WTC11 (cell line): ENCODE measurements around the gene LRCH4. TPM values are rescaled to one million over a fixed set of nuclear protein-coding genes. Genes with fewer than 3 reads are reported as not detected.

Experiments used
- ATAC-seq: fragments of 200-7000 bp; cut with Tn5 transposase; 2 replicates; pipeline ENCODE4 v1.10.0; 2021; ENCODE audit warnings: mild to moderate bottlenecking, moderate library complexity
- CTCF ChIA-PET: fragments of 300-600 bp; sonication (Branson Sonifier 250); formaldehyde crosslinking; loops from one replicate; lab custom pipeline; 2021; ENCODE audit warnings: antibody characterized with exemption; lab: Charles Lee
- POLR2A ChIA-PET: fragments of 350-600 bp; sonication (Branson Sonifier 250); formaldehyde crosslinking; loops from one replicate; lab custom pipeline; 2021; ENCODE audit warnings: antibody characterized with exemption; lab: Charles Lee
- DNase-seq: peaks from one replicate; pipeline ENCODE4 v3.0.0; 2021; ENCODE audit warnings: low spot score
- H3K27ac Mint-ChIP-seq: 2 replicates; pipeline ENCODE4 v1.8.0; 2021; ENCODE audit warnings: mixed read lengths
- H3K27me3 Mint-ChIP-seq: 2 replicates; pipeline ENCODE4 v1.8.0; 2021; ENCODE audit warnings: low read depth, mild to moderate bottlenecking, moderate library complexity, mixed read lengths
- H3K36me3 Mint-ChIP-seq: 2 replicates; pipeline ENCODE4 v1.8.0; 2021; ENCODE audit warnings: mixed read lengths
- H3K4me1 Mint-ChIP-seq: 2 replicates; pipeline ENCODE4 v1.8.0; 2022; ENCODE audit warnings: mixed read lengths
- H3K4me3 Mint-ChIP-seq: 2 replicates; pipeline ENCODE4 v1.8.0; 2021; ENCODE audit warnings: mild to moderate bottlenecking, moderate library complexity, mixed read lengths
- H3K9me3 Mint-ChIP-seq: 2 replicates; pipeline ENCODE4 v1.8.0; 2021; ENCODE audit warnings: mixed read lengths
- FOXP1 ChIP-seq: sonication (generic); formaldehyde crosslinking; IDR thresholded peaks from 2 replicates; pipeline ENCODE4 v1.8.0; 2022; ENCODE audit warnings: missing genetic modification reagents, mild to moderate bottlenecking, moderate library complexity, borderline replicate concordance
- KAT7 ChIP-seq: sonication (generic); formaldehyde crosslinking; IDR thresholded peaks from 2 replicates; pipeline ENCODE4 v1.8.1; 2023; ENCODE audit warnings: missing genetic modification reagents, mild to moderate bottlenecking, borderline replicate concordance
- SP1 ChIP-seq: sonication (generic); formaldehyde crosslinking; conservative IDR thresholded peaks from 2 replicates; pipeline ENCODE4 v1.8.1; 2022; ENCODE audit warnings: missing genetic modification reagents
- TEAD4 ChIP-seq: sonication (generic); formaldehyde crosslinking; IDR thresholded peaks from 2 replicates; pipeline ENCODE4 v1.8.0; 2022; ENCODE audit warnings: mild to moderate bottlenecking, missing genetic modification reagents
- ZNF416 ChIP-seq: fragments of 250-450 bp; sonication (Bioruptor Pico); IDR thresholded peaks from 2 replicates; pipeline ENCODE4 v1.9.0; 2021; ENCODE audit warnings: mild to moderate bottlenecking, inconsistent platforms
- ZNF423 ChIP-seq: fragments of 250-450 bp; sonication (Bioruptor Pico); IDR thresholded peaks from 2 replicates; pipeline ENCODE4 v2.1.2; 2022; ENCODE audit warnings: mild to moderate bottlenecking, moderate library complexity
- ZNF671 ChIP-seq: fragments of 250-450 bp; sonication (Bioruptor Pico); IDR thresholded peaks from 2 replicates; pipeline ENCODE4 v1.8.0; 2021; ENCODE audit warnings: mild to moderate bottlenecking
- total RNA-seq: library from RNA; stranded (reverse); gene quantifications from 3 replicates; pipeline ENCODE4 v1.2.3, GENCODE V29; 2021
- TF ChIP-seq, protein P1 (sequence below): sonication (generic); formaldehyde crosslinking; IDR thresholded peaks from 2 replicates; pipeline ENCODE4 v1.8.0; 2022; ENCODE audit warnings: mild to moderate bottlenecking, missing genetic modification reagents
- TF ChIP-seq, protein P2 (sequence below): sonication (generic); formaldehyde crosslinking; IDR thresholded peaks from 2 replicates; pipeline ENCODE4 v1.8.0; 2022; ENCODE audit warnings: missing genetic modification reagents
- TF ChIP-seq, protein P3 (sequence below): sonication (generic); formaldehyde crosslinking; IDR thresholded peaks from 2 replicates; pipeline ENCODE4 v1.8.1; 2022; ENCODE audit warnings: missing genetic modification reagents, borderline replicate concordance
- TF ChIP-seq, protein P4 (sequence below): sonication (generic); formaldehyde crosslinking; IDR thresholded peaks from 2 replicates; pipeline ENCODE4 v1.8.0; 2023; ENCODE audit warnings: missing genetic modification reagents
- TF ChIP-seq, protein P5 (sequence below): sonication (generic); formaldehyde crosslinking; IDR thresholded peaks from 2 replicates; pipeline ENCODE4 v1.8.0; 2023; ENCODE audit warnings: missing genetic modification reagents, mild to moderate bottlenecking, borderline replicate concordance
- TF ChIP-seq, protein P6 (sequence below): fragments of 250-450 bp; sonication (Bioruptor Pico); IDR thresholded peaks from 2 replicates; pipeline ENCODE4 v2.1.2; 2022; ENCODE audit warnings: mild to moderate bottlenecking, moderate library complexity

The LRCH4 gene
- total RNA-seq, 1 experiment from 2014 or later: 56.7 TPM

GRCh38 chr7:100614308-100614861 is 28.5 kb upstream of the LRCH4 start:
- CTCF ChIA-PET: interaction anchor here (1.0 to 2.8 kb wide), 11 partner anchors 9 to 145 kb away, joined by 3 to 37 read pairs (median 5); partner anchors contain the start of genes ACTL6B and FBXO24

DNA sequence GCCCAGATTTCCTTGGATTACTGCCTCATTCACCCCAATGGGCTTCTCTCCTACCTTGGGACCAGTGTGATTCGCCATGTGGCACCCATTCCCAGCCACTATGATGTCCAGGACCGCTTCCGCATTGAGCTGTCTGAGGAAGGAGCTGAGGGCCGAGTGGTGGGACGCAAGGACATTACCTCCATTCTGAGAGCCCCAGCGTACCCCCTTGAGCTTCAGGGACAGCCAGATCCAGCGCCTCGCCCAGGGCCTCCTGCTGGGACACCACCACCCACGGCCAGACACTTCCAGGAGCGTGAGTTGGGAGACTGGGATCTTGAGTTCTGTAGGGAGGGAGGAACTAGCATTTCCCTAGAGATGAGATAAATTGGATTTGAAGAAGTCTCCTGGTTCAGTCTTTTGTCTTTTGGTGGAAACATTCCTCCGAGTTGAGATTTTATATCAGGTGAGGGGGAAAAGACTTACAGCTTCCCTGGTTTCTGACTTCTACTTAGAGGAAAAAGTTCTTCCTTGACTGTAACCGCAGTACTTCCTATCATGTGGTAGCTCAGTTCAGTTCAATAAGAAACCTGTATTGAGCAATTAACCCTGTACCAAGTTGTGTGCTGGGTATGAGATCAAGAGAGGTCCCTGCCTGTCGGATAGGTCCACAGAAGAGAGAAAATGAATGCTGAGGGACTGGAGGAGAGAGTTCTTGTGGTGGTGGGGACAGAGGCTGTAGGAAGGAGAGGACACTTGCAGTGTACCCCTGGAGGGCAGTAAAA is 27.7 kb upstream of the LRCH4 start:
- TF ChIP-seq FOXP1 (CRISPR knock-in tag): no peak
- TF ChIP-seq ZNF671 (CRISPR knock-in tag): no peak
- TF ChIP-seq, protein P1, sequence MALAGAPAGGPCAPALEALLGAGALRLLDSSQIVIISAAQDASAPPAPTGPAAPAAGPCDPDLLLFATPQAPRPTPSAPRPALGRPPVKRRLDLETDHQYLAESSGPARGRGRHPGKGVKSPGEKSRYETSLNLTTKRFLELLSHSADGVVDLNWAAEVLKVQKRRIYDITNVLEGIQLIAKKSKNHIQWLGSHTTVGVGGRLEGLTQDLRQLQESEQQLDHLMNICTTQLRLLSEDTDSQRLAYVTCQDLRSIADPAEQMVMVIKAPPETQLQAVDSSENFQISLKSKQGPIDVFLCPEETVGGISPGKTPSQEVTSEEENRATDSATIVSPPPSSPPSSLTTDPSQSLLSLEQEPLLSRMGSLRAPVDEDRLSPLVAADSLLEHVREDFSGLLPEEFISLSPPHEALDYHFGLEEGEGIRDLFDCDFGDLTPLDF (CRISPR knock-in tag): no peak
- TF ChIP-seq ZNF423 (CRISPR knock-in tag): no peak
- TF ChIP-seq, protein P2, sequence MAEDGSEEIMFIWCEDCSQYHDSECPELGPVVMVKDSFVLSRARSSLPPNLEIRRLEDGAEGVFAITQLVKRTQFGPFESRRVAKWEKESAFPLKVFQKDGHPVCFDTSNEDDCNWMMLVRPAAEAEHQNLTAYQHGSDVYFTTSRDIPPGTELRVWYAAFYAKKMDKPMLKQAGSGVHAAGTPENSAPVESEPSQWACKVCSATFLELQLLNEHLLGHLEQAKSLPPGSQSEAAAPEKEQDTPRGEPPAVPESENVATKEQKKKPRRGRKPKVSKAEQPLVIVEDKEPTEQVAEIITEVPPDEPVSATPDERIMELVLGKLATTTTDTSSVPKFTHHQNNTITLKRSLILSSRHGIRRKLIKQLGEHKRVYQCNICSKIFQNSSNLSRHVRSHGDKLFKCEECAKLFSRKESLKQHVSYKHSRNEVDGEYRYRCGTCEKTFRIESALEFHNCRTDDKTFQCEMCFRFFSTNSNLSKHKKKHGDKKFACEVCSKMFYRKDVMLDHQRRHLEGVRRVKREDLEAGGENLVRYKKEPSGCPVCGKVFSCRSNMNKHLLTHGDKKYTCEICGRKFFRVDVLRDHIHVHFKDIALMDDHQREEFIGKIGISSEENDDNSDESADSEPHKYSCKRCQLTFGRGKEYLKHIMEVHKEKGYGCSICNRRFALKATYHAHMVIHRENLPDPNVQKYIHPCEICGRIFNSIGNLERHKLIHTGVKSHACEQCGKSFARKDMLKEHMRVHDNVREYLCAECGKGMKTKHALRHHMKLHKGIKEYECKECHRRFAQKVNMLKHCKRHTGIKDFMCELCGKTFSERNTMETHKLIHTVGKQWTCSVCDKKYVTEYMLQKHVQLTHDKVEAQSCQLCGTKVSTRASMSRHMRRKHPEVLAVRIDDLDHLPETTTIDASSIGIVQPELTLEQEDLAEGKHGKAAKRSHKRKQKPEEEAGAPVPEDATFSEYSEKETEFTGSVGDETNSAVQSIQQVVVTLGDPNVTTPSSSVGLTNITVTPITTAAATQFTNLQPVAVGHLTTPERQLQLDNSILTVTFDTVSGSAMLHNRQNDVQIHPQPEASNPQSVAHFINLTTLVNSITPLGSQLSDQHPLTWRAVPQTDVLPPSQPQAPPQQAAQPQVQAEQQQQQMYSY (CRISPR knock-in tag): no peak
- TF ChIP-seq KAT7 (CRISPR knock-in tag): no peak
- TF ChIP-seq, protein P3, sequence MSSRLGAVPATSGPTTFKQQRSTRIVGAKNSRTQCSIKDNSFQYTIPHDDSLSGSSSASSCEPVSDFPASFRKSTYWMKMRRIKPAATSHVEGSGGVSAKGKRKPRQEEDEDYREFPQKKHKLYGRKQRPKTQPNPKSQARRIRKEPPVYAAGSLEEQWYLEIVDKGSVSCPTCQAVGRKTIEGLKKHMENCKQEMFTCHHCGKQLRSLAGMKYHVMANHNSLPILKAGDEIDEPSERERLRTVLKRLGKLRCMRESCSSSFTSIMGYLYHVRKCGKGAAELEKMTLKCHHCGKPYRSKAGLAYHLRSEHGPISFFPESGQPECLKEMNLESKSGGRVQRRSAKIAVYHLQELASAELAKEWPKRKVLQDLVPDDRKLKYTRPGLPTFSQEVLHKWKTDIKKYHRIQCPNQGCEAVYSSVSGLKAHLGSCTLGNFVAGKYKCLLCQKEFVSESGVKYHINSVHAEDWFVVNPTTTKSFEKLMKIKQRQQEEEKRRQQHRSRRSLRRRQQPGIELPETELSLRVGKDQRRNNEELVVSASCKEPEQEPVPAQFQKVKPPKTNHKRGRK: no peak
- TF ChIP-seq SP1: no peak
- DNase-seq (no peak), ATAC-seq (no peak)
- H3K27ac Mint-ChIP-seq: peak overlapping the region; percentile 63; the same call in 1 of the 2 replicates
- peak overlapping the region; percentile 94 for H3K4me3 Mint-ChIP-seq
- H3K36me3 Mint-ChIP-seq: peaks cover 4% of the 10 kb centered on the region
- POLR2A ChIA-PET: interaction anchor here (1.1 to 2.1 kb wide), 5 partner anchors 10 to 261 kb away, joined by 4 to 11 read pairs (median 4); partner anchors contain the start of genes PCOLCE and SRRT
- CTCF ChIA-PET: interaction anchor here (0.6 to 3.8 kb wide), 26 partner anchors 9 to 223 kb away, joined by 3 to 37 read pairs (median 8); partner anchors contain the start of genes ACTL6B, FBXO24, GIGYF1 and GNB2
- H3K27me3 Mint-ChIP-seq: no peaks in the 10 kb centered on the region; the same call in 1 of the 2 replicates
- peaks cover 5% of the 10 kb centered on the region; the same call in 1 of the 2 replicates for H3K4me1 Mint-ChIP-seq
- no peaks in the 10 kb centered on the region for H3K9me3 Mint-ChIP-seq

More at GRCh38 chr7:100614308-100614861, 28.5 kb upstream of the LRCH4 start:
- DNase-seq (no peak), ATAC-seq (no peak)
- Mint-ChIP-seq H3K9me3 (no peaks in the 10 kb centered on the region), H3K4me3 (no peak overlapping the region), H3K36me3 (peaks cover 4% of the 10 kb centered on the region), H3K27ac (no peak overlapping the region), H3K27me3 (no peaks in the 10 kb centered on the region; the same call in 1 of the 2 replicates), H3K4me1 (peaks cover 5% of the 10 kb centered on the region; the same call in 1 of the 2 replicates)
- TF ChIP-seq, protein P4, sequence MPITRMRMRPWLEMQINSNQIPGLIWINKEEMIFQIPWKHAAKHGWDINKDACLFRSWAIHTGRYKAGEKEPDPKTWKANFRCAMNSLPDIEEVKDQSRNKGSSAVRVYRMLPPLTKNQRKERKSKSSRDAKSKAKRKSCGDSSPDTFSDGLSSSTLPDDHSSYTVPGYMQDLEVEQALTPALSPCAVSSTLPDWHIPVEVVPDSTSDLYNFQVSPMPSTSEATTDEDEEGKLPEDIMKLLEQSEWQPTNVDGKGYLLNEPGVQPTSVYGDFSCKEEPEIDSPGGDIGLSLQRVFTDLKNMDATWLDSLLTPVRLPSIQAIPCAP (CRISPR knock-in tag): no peak
- TF ChIP-seq, protein P5, sequence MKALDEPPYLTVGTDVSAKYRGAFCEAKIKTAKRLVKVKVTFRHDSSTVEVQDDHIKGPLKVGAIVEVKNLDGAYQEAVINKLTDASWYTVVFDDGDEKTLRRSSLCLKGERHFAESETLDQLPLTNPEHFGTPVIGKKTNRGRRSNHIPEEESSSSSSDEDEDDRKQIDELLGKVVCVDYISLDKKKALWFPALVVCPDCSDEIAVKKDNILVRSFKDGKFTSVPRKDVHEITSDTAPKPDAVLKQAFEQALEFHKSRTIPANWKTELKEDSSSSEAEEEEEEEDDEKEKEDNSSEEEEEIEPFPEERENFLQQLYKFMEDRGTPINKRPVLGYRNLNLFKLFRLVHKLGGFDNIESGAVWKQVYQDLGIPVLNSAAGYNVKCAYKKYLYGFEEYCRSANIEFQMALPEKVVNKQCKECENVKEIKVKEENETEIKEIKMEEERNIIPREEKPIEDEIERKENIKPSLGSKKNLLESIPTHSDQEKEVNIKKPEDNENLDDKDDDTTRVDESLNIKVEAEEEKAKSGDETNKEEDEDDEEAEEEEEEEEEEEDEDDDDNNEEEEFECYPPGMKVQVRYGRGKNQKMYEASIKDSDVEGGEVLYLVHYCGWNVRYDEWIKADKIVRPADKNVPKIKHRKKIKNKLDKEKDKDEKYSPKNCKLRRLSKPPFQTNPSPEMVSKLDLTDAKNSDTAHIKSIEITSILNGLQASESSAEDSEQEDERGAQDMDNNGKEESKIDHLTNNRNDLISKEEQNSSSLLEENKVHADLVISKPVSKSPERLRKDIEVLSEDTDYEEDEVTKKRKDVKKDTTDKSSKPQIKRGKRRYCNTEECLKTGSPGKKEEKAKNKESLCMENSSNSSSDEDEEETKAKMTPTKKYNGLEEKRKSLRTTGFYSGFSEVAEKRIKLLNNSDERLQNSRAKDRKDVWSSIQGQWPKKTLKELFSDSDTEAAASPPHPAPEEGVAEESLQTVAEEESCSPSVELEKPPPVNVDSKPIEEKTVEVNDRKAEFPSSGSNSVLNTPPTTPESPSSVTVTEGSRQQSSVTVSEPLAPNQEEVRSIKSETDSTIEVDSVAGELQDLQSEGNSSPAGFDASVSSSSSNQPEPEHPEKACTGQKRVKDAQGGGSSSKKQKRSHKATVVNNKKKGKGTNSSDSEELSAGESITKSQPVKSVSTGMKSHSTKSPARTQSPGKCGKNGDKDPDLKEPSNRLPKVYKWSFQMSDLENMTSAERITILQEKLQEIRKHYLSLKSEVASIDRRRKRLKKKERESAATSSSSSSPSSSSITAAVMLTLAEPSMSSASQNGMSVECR (CRISPR knock-in tag): no peak
- TF ChIP-seq, protein P6, sequence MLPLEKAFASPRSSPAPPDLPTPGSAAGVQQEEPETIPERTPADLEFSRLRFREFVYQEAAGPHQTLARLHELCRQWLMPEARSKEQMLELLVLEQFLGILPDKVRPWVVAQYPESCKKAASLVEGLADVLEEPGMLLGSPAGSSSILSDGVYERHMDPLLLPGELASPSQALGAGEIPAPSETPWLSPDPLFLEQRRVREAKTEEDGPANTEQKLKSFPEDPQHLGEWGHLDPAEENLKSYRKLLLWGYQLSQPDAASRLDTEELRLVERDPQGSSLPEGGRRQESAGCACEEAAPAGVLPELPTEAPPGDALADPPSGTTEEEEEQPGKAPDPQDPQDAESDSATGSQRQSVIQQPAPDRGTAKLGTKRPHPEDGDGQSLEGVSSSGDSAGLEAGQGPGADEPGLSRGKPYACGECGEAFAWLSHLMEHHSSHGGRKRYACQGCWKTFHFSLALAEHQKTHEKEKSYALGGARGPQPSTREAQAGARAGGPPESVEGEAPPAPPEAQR: no peak
- no peak for TF ChIP-seq ZNF416 (CRISPR knock-in tag)
- TF ChIP-seq TEAD4 (CRISPR knock-in tag): no peak
- POLR2A ChIA-PET: interaction anchor here (1.1 kb wide), 1 partner anchor 260 kb away, joined by 4 read pairs; the partner anchor contains the start of gene SRRT
